ENCODE data around the gene PROM2.

PROM2 gene

DNA sequence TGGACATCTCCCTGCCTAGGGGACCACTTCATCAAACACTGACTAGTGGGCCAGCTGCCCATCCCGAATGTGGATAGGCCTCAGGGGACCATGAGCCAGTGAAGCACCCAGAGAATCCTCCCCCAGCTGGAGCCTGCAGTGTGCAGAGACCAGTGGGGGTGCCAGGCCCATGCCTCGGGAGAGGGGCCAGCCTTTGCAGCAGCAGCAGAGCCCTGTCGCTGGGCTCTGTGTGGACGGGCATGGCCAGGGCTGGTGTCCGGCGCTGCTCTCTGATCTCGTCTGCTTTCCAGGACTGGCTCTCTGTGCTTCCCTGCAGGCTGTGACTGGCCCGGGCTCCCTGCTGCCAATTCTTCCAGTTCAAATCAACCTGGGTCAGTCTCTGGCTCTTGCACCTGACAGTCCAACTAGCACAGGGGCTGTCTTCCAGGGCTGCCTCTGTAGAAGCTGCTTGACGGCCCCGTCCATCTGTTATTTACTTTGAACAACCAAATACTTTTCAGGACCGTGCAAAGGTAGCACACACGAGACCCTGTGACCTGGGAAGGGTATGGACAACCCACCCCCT is 34.3 kb downstream of the PROM2 start:
- no peak for DNase-seq

GRCh38 chr2:95309599-95309998 is 35.4 kb downstream of the PROM2 start:
- no peak for DNase-seq

DNA sequence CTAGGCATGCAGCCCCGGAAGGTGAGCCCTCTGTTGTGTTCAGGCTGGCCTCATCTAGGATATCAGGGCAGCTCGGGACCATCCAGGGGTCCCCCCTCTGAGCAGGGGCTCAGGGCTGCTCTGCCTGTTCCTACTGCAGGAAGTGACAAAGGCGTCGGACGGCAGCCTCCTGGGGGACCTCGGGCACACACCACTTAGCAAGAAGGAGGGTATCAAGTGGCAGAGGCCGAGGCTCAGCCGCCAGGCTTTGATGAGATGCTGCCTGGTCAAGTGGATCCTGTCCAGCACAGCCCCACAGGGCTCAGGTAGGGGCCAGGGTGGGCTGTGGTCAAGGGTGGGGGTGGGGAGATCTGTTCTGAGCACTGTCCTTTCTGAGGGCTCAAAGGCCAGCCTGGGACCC is 36.0 kb downstream of the PROM2 start:
- DNase-seq = no peak

- no peak for DNase-seq
Measured at GRCh38 chr2:95310651-95311050, 36.4 kb downstream of the PROM2 start.

DNA sequence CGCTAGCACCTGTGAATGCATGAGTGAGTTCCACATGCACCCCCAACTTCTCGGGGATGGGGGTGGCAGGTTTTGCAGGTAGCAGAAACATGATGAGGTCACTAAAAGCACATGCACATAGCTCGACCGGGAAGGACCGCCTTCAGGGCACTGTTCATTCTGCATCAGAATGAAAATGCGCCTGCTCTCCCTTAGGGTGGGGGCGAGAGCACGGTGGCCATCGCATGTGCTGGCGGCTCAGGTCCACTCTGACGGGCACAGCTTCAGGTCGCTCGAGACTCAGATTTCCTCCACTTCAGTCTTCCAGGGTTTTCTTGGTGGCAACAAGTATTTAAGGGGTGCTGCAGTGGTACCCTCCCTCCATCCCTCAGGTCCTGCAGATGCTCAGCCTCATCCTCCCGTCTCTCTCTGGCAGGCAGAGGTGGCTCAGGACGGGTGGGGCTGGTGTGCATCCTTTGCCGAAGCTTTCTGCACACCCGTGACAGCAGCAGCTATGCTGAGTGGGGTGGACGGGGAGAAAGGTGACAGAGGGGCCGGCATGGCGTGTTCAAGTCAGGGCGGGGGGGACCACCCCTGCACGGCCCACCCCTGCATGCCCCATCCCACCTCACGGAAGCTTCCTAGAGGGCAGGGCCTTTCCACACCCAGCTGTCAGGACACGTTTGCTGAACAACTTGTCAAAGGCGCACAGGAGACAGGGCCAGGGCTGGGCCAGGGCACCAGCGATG is 37.7 kb downstream of the PROM2 start:
- DNase-seq = no peak

DNA sequence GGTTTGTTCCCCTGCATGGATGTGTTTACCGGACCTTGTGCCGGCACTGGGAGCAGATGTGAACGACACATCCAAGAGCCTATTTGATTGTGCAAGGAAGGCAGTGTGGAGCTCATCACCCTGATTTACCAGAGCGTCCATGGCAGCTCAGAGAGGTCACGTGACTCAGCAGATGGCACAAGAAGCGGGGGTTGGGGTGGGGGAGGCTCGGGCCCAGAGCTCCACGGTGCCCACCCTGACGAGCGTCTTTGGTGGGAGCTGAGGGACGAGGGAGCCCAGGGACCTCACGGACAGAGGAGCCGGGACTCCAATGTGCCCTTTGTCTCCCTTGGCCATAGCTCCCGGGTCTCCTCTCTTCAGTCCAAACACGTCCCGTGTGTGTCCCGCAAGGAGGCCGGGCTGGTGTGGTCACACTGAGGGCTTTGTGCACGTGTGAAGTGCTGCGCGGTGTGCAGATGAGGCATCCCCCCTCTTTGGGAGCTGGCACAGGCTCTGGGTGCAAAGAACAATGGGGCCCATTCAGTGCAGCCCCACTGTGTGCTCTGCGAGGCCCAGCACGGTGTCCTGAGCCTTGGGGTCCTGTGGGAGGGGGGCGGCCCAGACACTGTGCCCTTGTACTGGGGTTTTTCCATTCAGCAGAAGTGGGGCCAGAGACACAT is 38.4 kb downstream of the PROM2 start:
- DNase-seq = no peak

DNA sequence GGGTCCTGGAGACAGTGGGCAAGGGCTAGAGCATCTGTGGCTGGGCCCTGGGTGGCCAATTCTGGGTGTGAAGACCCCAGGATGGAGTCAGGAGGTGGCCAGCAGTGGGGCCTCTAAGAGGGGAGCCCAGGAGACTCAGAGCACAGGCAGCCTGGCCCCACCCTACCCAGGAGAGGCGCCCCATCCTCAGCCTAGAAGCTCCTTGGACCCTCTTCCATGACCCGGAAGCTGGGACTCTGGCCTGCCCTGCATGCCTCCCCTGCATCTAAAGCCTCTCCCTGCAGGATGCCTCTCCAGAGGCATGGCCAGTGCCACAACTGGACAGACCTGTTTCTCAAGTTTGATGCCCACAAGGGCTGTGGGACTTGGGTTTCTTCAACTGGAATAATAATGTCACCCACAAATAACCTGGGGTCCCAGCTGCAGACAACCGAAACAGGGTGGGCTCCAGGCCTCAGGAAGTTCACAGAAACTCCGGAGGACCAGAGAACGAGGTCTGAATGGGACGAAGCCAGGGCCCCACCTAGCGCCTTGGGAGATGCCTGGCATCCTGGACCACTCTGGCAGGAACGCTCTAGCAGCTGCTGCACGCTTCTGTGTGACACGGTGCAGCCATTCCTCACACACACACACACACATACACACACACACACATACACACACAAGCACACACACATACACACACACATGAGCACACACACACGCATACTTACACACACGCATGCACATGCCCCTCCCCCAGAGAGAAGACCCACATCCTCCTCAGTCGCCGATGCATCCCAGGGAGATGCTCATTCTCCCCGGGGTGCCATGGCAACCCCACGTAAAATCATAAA is 39.3 kb downstream of the PROM2 start:
- DNase-seq = no peak

DNA sequence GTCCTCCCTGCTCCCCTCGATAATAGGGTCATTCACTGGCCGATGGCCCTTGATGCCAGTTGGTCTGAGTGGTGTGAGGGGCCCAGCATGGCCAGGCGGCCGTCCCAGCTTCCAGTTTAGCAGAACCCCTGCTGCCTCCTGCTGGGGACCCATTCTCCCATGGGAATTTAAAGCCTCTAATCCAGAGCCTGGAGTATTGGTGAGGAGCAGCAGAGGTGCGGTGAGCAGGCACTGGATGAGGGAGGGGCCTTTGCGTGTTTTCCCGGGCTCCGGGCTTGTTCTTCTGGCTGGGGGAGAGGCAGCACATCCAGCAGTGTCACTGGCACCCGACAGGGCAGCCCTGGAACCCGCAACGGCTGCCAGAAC is 40.3 kb downstream of the PROM2 start:
- no peak for DNase-seq

GRCh38 chr2:95314964-95315611 is 40.8 kb downstream of the PROM2 start:
- no peak for DNase-seq

DNA sequence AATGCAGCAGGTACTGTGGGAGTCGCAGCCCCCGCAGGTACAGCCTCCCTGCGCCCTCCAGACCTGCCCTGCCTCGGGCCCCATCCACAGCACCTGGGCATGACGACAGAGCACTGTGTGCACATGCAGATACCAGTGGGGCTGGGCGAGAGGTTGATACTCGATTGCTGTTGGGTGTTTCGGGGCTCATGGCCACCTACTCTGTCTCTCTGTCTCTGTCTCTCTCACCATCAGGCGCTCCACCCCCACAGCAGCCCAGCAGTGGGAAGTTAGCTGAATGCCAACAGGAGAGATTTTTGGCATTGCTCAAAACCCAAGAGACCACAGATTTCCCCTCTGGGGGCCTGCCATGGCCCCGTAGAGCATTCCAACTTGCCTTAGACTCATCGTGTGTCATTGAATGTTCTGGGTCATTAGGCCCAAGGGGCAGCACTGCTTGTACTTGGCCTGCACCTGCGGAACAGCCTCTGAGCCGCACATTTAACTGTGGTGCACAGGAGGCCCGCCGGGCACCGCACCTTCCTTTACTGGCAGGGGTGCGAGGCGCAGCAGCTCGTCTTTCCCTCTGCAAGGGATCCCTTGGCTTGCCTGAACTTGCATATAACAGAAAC is 41.7 kb downstream of the PROM2 start:
- no peak for DNase-seq

DNA sequence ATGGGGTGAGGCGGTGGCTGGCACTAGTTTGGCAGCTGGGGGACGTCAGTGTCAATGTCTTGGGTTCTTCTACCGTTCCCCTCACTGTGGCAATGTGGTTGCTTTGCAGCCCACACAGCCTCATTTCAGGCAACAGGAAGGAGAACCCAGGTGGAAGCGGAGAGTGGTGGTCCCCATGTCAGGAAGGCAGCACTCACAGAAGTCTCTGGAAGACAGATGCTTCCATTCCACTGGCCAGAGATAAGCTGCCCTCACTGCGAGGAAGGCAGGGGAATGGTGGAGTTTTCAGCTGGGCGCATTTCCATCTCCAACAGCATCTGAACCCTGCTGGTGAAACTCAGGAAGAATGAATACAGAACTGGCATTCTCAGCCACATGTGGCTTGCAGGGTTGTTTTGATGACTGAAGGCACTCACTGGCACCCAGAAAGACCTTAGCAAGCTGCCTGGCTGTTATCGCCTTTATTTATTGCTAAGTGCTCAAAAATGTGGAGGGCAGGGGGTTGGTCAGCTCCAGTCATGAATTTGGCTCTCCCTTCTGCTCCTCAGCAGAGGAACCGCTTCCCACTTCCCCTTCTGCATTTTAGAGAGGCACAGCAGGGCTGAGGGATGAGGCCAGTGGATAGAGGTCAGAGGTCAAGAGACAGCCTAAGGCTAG is 42.3 kb downstream of the PROM2 start:
- DNase-seq = no peak

- no peak for DNase-seq
Measured at GRCh38 chr2:95317123-95317500, 42.9 kb downstream of the PROM2 start.

GRCh38 chr2:95317665-95318425 is 43.6 kb downstream of the PROM2 start:
- DNase-seq = no peak

DNA sequence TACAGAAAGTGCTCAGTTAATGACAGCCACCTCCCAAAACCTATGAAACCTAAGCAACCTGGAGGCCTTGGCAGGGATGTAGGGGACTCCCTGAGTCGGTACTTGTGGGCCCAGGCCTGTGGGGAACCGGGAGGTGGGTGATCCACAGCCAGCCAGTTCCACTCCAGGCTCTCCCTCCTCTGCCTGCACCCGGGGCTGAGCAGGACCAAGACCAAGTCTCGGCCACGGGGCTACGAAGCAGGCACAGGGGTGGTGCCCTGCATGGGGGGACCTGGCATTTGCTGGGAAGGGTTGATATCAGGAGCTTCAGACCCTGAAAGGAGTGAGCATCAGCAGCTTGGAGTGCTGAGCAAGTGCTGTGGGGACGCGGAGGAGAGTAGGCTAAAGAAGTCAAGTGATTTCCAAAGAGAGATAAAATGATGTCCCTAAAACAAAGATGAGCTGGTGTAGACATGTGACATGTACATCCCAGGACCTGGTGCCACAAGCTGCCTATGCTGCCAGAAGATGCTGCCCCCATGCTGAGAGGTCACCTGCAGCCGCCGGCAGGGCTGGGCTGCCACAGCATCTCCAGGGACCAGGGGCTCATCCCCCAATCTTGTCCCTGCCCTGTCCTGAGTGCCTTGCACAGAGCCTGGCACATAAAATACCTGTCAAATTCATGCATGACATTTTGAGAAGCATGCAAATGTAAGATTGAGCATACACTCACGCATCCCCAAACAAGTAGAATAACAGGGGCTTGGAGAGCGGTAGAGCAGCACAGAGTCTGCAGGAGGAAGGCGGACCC is 44.4 kb downstream of the PROM2 start:
- no peak for DNase-seq

DNA sequence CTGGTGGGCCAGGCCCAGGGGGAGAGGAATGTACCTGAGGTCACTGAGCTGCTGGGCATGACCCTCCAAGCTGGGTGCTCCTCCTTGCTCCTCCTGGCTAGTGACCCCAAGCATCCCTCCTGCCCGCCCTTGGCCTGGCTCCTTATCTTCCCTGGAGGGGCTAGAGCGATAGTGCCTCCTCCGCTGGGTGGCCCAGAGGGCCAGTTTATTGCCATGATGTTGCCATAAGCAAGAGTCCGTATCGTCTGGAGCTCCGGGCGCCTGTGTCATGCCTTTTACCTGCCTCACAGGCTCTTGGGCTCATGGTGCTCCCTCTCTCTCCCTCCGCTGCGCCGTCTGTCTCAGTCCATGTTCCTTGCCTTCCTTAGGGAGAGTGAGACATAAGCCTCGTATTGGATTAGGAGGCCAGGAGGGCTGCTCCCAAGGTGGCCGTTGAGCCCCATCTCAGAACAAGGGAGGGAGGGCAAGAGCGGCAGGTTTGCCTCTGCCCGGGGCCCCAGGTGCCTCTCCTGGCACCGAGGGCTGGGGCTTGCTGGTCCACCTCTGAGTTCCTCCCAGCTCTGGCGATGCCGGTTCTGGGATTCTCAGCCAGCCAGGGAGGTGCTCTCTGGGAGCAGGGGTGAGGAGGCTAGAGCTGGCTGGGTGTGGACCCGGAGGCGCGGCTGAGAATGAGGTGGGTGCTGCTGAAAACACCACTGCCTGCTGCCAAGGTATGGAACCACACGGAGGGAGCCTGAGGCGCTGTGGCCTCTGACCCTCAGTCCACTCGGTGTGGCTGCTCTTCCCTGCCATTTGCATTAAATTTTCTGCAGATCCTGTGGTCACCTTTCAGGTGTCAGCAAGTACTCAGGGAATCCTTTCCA is 45.5 kb downstream of the PROM2 start:
- DNase-seq = no peak

- no peak for DNase-seq
Measured at GRCh38 chr2:95320344-95320712, 46.1 kb downstream of the PROM2 start.

GRCh38 chr2:95320986-95321767 is 46.9 kb downstream of the PROM2 start:
- no peak for DNase-seq

DNA sequence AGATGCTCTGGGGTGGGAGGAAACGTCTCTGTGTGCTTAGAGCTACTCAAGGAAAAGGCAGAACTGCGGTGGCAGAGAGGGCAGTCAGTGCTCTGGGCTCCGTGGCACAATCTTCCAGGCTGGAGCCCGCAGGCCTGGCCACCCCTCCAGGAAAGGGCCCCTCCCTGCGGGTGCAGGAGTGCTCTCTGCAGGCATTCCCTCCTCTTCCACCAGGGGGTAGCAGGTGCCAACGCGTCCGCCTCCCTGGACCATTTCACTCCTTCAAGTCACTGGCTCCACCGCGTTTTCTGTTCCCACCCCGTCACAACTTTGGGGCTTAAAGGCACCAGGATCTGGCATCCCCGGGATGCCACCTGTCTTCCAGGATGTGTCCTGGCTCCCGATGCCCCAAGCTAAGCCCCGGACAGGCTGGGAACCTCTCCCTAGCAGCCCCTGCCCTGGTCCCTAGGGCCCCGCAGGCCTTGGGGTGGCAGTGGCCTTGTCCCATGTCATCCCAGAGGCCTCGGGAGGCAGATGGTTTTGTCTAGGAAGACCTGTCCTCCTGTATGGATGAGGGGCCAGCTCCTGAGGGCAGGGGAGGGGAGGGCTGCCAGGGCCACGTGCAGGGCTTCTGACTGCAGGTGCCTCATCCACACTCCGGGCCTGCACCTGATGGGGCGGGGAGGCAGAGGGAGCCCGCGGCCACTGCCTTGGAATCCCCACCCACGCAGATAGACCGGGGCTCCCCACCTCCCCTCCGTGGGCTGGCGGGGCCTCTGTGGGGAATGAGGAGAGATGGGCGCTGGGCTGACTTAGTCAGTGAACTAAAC is 49.3 kb downstream of the PROM2 start:
- DNase-seq = no peak
